Measurements from ENCODE around the gene RNF215.
A peak's percentile ranks its signal among the peaks of the same experiment; 100 is the strongest.
"Not testable (repeated sequence)": the region's sequence is repeated elsewhere in the genome, so short reads cannot be mapped to it uniquely, and the experiment has no call there.

Gene RNF215

DNA sequence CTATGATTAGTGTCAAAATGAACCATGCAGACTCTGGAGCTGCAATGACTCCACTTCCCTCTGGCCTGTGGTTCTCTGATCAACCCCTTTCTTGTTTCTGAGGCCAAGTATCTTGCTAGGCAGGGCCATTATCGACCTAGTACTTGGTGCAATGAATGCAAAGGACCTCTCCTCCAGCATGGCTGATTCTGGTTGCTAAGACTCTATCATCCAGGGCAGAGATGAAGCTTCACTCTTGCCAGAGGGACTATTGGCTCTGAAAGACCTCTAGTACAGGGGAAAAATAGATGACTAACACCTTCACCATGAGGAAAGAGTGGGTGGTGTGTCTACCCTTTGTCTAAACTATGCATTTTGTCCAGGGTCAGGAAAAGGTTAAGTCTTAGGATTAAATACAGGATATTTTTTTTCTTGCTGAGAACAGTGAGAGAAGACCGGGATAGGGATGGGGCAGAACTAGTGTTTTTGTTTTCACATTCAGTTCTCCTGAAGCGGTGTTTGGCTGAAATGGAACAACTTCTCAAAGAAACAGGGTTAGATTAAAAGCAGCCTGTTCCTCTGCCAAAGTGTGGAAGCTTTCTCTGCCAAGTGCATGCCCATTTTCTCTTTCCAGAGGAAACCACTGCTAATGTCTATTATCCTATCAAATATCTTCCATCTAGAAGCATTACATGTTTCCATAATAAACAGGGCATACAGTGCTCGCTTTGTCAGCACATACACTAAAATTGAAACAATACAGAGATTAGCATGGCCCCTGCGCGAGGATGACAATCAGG is 33.3 kb upstream of the RNF215 start:
- DNase-seq (ENCODE audit: low spot score): peak; percentile 78

DNA sequence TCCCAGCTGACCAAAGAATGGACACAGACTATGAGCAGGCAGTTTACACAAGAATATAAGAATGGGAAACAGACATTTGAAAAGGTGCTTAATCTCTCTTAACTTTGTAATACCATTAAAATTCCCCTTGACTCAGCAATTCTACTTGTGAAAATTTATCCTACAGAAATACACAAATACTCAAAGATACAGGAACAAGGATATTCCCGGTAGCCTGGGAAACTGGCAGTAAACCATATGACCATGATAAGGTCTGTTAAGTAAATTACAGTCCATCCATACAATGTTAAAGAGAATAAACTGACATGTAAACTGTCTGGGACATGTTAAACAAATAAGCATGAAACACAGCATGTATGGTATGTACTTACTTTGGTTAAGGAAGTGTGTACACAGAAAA is 29.6 kb upstream of the RNF215 start:
- no peak for DNase-seq (ENCODE audit: low spot score)

DNA sequence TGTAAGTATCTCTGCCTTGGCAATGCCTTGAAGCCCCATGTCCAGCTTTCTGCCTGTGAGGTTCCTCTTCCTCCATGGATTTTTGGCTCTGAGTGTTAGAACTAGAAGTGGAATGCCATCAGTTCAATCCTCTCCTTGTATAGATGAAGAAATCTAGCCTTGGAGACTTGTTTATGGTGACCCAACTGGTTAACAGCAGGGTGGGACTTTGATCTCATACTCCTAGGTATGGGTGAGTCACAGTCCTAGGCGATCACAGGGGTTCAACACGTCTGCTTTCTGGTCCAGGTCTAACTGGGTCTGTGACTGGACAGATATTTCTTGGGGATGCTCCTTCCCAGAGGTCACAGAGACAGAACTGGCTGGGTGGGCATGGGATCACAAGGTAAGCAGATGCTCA is 29.2 kb upstream of the RNF215 start:
- DNase-seq (ENCODE audit: low spot score): no peak

DNA sequence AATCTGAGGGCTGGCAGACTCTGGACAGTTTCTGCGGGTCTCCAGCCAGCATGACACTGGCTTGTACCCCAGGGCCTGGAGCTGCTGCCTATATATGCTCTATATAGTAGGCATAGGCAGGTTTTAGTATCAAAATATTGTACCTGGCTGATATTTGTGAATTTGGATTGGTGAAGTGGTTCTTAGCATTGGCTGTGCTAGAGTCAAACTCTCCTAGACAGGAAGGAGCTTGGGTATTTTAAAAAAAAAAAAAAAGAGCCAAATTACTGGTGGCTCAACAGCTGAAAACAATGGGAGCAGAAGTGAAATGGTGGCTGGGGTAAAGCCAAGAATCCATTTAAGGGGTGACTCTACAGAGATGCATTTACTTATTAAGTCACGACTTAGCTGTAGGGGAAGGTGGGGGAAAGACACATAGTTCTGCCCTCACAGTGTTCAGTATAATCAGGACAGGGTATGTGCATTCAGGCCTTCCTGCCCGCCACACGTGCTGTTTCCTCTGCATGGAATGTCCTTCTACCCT is 27.4 kb upstream of the RNF215 start:
- DNase-seq (ENCODE audit: low spot score): no peak

DNA sequence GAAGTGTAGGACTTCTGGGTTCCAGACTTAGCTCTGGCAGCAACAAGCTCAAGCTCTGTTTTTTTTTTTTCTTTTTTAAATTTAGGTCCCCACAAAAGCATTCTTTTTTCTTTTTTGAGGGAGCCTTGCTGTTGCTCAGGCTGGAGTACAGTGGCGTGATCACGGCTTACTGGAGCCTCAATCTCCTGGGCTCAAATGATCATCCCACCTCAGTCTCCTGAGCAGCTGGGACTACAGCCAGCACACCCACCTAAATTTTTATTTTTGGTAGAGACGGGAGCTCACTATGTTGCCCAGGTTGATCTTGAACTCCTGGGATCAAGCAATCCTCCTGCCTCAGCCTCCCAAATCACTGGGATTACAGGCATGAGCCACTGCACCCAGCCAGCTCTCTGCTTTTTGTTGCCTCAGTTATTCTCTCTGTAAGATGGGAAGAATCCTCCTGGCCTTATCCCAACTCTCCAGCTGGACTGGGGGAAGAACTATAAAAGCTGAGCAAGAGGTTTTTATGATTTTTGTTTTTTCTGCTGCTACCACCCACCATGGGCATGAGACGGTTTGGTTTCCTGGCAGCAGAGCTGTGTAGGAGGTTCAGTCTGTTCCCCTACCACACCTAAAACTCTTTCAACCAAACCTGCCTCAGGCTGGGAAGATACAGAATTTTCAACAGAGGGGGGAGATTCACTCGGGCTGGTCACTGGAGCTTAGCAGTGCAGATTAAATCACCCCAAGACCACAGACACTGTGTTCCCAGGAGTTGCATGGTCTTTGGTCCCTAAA is 26.7 kb upstream of the RNF215 start:
- DNase-seq (ENCODE audit: low spot score): no peak

DNA sequence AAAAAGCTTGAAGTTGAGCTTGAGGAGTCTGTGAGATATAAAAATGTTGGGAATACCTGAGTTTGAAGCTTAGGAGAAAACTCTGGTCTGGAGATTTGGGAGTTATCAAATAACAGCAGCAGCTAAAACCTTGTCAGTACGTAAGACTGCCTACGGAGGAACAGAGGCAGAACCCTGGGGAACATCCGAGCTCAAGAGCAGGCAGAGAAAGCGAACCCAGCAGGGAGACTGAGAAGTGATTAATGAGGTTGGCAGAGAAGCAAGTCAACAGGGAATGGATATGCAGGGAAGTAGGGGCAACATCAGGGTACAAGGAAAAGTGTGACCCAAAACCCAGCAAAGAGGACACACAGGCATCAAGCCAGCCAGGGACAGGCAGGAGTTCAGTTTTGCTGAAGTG is 25.8 kb upstream of the RNF215 start:
- no peak for DNase-seq (ENCODE audit: low spot score)

DNA sequence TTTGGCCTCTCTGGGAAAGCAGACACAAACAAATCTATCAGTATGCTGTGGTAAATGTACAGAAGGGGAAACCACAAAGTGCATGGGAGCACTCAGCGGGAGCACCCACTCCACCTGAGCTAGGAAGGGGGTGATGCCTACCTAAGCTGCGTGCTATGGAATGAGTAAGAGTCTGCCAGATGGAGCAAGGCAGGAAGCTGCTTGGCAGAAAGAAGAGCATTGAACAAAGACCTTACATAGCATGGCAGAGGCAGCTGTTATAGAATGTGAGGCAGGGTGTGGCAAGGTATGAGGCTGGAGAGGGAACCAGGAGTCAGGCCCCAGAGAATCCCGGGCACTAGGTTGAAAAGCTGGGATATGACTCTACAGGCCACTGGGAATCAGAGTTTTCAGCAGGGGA is 24.6 kb upstream of the RNF215 start:
- no peak for DNase-seq (ENCODE audit: low spot score)

DNA sequence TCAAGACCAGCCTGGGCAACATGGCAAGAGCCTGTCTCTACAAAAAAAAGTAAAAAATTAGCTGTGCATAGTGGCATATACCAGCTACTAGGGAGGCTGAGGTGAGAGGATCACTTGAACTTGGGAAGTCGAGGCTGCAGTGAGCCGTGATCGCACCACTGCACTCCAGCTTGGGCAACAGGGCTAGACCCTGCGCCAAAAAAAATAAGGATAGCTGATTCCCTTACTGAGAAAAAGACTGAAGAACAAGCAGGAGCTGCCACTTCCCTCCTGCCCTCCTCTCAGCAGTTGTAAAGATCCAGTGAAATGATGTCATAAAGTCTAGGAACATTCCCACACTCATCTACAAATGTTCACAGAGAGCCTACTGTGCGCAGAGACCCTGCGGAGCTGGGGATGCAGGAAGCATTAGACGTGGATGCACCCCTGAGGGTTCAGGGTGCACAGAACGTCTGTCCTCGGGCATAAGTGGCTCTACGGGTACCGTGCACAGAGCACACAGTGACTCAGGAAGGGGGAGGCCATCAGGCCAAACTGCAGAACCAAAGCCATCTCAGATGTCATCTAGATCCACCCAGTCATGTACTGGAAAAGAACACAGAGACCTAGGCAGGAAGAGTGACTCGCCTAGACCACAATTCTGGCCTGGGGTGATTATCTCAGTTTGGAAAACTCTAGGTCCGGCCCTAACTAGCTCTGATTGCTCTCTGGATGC is 21.3 kb upstream of the RNF215 start:
- no peak for DNase-seq (ENCODE audit: low spot score)

DNA sequence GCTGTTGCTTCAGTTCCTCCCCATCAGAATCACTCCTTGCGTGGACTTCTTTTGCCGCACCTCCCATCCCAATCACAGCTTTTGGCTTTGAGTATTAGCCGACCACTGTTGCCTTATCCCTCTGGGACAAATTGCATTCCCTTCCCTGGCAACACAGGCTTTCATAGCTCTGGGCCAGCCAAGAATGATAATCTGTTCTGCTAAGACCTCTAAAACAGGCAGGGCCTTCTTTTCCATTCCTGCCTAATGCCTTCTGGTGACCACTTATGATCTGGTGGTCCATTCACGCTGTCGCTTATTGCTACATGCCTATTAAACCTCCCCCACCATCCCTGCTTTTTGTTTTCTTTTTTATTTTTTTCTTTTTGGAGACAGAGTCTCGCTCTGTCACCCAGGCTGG is 19.2 kb upstream of the RNF215 start:
- DNase-seq (ENCODE audit: low spot score): no peak

DNA sequence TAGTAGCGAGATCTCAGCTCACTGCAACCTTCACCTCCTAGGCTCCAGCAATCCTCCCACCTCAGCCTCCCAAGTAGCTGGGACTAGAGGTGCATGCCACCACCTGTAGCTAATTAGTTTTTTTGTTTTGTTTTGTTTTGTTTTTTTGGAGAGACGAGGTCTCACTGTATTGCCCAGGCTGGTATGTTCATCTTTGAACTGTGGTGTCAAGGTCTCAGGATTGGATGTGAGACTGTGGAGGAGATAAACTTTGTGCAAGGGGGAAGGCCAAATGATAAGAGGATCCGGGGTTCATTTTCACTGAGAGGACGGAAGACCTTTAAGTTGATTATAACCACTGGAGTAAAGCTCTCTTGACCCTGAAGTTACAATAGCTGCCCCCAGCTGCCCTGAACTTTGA is 18.5 kb upstream of the RNF215 start:
- no peak for DNase-seq (ENCODE audit: low spot score)

DNA sequence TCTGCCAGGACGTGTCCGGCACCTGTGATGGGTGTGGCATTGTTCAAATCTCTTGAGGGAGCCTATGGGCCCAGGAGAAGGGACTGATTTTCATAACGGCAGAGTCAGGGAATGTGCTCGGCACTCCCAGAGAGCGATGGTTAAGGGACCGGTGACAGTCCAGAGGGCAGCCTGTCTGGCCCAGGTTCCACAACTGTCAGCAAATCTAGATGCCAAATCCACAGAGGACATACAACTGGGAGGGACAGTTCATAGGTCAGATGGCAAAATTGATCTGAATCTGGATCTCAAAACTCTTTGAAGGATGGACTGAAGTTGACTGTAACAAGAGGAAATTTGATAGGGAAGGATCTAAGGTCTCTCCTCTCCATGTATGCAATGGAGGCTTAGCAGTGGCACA is 17.1 kb upstream of the RNF215 start:
- DNase-seq (ENCODE audit: low spot score): no peak

DNA sequence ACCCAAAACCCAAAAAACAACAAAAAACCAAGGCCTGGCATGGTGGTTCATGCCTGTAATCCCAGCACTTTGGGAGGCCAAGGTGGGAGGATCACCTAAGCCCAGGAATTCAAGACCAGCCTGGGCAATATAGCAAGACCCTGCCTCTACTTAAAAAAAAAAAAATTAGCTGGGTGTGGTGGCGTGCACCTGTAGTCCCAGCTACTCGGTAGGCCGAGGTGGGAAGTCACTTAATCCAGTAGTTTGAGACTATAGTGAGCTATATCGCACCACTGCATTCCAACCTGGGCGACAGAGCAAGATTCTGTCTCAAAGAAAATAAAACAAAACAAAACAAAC is 15.5 kb upstream of the RNF215 start:
- not testable (repeated sequence) for DNase-seq (ENCODE audit: low spot score)

DNA sequence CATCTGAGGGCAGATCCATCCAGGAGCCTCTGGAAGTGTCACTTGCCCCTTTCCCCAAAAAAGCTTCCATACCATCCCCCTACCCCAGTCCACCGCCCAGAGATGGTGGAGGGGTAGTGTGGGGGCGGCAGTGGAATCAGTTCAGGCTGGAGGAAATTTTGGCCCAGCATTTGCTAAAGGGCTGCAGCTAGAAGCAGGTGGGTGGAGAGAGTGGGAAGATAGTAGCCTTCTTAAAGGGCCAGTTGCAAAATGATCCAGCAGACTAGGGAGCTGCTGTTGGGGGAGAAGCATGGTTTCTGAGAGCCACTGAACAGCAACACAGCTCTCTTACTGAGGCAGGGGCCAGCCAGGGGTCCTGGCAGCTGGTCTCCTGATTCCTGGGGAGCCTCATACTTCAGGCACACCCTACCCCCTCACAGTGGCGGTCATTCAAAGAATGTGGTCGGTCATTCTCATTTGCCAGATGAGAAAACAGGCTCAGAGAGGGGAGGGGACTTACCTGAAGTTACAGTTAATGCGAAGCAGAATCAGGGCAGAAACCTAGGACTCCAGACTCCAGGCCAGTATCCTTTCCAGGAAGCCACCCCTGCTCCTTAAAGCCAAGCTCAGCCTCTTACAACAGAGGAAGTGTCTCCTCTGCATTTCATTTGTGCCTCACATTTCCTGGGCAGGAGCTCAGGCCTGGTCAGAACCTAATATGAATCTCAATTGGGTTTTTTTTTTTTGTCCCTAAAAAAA is 15.0 kb upstream of the RNF215 start:
- no peak for DNase-seq (ENCODE audit: low spot score)

DNA sequence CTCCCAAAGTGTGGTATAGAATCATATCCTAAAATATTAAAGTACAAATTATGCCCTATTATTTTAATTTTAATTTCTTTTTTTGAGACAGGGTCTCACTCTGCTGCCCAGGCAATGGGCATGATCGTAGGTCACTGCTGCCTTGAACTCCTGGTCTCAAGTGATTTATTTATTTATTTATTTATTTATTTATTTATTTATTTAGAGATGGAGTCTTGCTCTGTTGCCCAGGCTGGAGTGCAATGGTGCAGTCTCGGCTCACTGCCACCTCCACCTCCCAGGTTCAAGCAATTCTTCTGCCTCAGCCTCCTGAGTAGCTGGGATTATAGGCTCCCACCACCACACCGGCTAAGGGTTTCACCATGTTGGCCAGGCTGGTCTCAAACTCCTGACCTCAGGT is 13.8 kb upstream of the RNF215 start:
- not testable (repeated sequence) for DNase-seq (ENCODE audit: low spot score)

DNA sequence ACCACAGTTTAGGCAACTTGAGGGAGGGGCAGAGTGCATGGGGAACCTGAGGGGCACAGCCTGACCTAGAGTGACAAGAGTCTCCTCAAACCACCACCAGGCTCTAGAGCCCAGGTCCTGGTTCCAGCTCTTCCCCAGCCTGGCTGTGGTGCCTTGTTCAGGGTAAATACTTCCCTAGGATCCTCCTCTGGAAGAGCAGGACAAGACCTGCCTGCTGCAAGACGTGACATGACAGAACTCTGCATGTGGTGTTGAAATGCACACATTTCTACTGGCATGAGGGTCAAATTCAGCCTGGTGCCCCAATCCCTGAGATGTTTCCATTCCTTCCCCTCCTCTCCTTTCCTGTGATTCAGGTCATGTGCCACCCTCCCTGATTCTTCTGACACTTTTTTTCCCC is 12.9 kb upstream of the RNF215 start:
- DNase-seq (ENCODE audit: low spot score): no peak

DNA sequence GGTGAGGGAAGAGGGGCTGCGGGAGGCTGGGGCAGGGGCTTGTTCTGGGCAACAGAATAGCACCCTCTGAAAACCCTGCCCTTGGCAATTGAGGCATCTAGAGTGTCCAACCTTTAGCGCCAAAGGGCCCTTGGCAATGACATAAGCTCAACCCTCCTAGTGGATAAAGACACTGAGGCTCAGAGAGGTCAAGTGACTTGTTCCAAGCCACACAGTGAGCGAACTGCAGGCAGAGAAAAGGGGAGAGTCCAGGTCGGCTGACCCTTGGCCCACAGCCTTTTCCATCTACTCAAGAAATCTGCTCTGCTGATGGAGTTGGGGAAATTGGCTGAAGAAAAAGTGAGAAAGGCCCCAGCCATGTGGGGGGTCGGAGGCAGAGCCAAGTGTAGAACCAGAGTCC is 12.5 kb upstream of the RNF215 start:
- no peak for DNase-seq (ENCODE audit: low spot score)

DNA sequence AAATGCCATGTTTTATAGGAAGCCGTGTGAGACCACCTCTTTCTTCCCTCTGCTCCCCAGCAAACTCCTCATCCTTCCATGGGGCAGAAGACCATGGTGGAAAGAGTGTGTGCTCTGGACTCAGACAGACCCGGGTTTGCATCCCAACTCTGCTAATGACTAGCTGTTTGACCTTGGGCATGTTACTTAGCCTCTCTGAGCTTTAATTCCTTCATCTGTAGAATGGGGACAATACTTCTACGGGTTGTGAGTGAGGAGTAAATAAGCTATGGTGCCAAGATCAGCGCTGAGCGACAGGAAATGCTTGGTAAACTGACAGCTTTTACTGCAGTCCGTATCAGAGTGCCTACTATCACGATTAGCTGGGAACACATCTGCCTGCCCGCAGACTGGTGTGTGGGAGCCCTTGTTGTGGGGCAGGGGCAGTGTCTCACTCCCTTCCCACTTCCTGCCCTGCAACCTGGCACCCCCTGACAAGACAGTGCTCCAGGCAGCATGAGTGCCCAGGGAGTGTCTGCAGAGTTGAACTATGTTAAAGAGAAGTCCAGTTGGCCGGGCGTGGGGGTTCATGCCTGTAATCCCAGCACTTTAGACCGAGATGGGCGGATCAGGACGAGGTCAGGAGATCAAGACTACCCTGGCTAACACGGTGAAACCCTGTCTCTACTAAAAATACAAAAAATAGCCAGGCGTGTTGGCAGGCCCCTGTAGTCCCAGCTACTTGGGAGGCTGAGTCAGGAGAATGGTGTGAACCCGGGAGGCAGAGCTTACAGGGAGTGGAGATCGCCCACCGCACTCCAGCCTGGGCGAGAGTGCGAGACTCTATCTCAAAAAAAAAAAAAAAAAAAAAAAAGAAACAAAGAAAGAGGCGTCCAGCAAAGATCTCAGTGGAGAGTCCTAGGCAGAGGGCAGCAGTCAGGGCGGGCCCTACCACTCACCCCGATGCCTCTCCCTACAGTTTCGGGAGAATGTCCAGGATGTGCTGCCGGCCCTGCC is 11.8 kb upstream of the RNF215 start:
- no peak for DNase-seq (ENCODE audit: low spot score)

DNA sequence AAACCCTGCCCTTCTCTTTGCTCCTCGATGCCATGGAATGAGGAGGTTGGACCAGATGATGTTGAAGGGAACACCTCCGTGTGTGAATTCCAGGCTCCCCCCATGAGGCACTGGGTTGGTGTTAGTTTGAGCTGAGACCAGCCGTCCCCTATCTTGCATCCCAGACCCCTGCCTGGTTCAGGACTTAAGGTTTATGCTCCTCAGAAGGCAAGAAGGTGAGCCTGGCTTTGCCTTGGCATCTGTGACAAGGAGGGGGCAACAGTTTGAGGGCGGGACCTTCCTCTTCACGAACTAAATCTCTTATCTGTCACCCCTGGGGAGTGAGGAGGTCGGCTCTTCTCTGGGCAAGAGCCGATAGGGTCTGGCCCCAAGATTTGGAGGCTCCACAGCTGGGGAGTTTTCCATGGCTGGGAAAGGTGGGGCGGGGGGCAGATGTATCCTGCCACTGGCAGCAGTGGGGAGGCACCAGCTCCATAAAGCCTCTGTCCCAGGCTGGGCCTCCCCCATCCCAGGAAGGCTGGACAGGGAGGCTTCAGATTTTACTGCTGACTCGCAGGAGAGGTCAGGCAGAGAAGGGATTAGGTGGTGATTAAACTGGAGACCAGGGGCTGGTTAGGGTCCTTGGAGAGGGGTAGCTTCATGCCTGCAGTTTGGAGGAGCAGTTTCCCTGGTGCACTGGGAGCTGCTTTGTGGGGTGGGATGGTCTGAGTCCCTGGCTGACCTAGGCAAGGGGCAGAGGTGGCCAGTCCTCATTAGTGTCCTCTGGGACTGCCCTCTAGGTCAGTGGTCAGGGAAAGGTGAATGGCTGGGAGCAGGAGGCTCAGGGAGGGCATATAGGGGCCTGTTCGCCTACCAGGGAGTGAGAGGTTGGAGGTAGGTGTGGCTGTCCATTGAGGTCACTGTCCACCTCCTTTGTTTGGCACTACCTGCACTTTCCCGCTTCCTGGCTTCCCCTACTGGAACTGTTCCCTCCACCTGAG is 10.7 kb upstream of the RNF215 start:
- DNase-seq (ENCODE audit: low spot score): no peak

DNA sequence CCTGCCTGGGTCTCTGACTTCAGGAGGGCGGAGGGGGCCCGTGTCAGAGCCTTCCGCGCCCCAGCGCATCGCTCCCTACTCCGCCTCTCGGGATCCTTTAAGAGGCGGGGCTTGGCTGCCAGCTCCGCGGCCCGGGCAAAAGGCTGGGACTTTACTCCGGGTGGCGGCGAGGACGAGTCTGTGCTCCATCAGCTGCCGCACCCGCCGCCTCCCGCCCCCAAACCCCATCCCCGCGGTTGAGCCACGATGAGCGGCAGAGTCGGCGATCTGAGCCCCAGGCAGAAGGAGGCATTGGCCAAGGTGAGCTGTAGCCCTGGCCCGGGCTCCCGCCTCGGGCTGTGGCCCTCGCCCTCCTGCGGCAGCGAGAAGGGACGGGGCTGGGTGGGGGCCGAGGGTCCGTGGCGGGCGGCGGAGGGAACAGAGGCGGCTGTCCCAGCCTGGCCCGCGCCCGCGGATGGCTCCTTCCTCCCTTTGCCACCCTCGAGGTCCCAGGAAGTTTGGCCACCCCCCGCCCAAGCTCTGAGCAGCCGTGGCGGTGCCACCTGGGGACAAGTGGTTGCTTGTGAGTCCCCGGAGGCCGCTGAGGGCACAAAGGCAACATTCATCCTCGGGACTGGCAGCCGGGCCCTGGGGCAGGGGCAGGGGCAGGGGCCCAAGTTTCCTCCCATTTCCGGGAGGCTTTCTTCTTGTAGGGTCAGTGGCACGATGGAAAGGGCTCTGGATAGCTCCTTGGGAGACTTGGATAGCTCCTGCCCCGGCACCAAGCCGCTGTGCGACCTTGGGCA is 9.9 kb upstream of the RNF215 start, which contains the start of gene SEC14L2:
Gene SEC14L2, plus strand, starts transcription at position 148 of the 785 bp plus-strand sequence. Its CDS starts 99 bp downstream, at position 247.
- DNase-seq (ENCODE audit: low spot score): peak; percentile 63

Data from COLO829 (cell line).